Measurements from ENCODE around the gene HOXA6.

HOXA6 gene

DNA sequence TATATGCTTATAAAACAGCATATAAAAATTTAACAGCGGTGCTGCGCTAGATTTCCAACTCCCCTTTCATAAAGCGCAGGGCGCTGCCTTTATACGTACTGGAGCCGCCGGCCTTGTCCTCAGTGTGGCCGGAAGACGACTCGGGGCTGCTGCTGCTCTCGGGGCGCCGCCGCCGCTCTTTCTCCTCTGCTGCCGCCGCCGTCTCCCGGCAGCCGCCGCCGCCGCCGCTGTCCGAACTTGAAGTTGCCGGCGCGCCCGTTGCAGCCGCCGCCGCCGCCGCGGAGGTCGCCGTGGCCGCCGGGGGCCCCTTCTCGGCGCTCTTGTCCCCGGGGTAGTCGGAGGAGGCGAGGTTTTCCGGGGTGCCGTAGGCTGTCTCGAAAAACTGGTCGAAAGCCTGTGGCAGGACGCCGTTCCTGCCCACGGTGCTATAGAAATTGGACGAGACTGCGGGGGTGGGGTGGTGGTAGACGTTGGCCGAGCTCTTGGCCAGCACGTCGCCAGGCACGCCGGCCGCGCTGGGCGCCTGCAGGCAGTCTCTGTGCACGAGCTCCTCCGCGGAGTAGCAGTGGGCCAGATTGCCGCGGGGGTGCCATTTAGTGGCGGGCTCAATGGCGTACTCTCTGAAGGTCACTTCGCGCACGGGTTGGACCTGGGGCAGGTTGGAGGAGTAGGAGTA, 36.9 kb upstream of the HOXA6 start:
- DNase-seq (ENCODE audit: low read depth), result no peak

DNA sequence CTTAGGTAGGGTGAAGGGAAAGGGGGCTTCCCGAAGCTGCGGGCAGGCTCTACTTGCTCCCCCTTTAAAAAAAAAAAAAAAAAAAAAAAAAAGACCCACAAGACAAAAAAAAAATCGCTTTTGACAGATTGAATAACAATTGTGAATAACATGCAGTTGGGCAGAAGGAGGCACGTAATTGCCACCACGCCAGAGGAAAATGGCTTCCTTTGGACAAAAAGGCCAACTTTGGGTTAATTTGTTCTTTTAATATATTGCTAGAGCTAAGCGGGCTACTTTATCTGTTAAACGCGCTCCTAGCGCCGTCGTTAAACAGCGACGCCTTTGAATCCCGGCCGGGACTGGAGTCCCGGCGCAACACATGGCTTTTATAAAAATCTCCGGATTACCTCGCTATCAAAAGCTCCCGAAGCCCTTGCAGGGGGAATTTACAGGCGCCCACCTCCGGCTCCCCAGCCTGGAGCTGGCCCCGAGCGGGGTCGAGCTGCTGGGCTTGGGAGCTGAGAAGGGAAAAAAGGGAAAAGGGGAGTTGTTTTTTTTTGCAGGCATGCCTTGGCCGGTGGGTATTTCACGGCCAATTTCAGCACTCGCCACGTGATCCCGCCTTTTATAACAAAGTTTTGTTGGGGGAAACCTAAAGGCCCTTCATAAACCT, 36.2 kb upstream of the HOXA6 start:
- DNase-seq (ENCODE audit: low read depth), result no peak

DNA sequence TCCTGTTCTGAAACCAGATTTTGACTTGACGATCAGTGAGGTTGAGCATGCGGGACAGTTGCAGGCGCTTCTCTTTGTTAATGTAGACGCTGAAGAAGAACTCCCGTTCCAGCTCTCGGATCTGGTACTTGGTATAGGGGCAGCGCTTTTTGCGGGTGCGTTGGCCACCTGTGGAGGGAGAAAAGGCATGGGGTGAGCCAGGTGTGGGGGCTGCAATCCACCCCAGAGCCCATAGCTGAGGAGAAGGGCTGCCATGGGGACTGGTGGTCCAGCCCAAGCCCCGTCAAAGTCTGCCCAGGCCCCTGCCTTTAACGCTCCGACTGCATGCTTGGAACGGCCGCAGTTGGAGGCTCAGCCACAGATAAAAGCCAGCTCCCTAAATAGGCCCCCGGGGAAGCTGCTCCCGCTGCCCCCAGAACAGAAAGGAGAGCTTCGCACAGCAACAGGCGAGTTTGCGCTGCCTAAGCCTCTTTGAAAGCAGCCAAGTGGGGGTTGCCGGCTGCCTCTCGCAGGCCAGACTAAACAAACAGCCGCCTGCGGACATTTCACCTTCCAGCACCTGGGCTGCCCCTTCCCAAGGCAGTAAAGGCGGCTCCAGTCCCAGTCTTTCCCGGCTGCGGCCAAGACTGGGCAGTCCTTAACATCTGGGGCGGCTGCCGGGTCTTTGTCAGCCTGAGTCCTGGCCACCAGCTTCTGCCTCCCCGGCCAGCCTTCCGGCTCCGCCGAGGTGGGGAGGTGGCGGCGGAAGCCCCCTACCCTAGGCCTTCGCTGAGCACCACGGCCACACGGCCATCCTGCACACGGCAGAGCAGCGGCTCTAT, 35.5 kb upstream of the HOXA6 start:
- DNase-seq (ENCODE audit: low read depth), result no peak

DNA sequence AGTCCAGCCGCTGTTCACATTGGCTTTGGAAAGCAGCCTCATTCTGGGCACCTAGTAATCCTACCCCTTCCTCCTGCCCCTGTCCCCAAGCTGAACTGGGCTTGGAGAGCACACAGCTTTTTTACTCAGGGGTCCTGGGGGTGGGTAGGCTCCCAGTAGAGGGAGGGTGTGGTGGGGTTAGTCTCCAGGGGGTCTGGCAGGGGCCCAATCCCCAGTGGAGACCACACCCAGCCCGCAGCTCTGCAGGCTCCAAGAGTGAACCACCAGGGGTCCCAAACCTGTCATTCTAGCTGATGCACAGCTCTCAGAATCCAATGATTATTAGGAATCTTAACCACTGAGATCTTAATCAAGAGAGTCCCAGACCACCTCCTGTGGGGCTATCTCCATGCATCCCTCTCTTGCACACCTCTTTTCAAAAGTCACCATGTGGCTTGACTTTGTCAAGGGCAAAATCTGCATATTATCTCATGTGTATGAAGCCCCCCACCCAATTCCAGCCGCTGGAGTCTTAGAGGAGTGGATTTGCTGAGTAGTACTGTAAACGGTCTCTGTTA, 34.8 kb upstream of the HOXA6 start:
- DNase-seq (ENCODE audit: low read depth), result no peak

DNA sequence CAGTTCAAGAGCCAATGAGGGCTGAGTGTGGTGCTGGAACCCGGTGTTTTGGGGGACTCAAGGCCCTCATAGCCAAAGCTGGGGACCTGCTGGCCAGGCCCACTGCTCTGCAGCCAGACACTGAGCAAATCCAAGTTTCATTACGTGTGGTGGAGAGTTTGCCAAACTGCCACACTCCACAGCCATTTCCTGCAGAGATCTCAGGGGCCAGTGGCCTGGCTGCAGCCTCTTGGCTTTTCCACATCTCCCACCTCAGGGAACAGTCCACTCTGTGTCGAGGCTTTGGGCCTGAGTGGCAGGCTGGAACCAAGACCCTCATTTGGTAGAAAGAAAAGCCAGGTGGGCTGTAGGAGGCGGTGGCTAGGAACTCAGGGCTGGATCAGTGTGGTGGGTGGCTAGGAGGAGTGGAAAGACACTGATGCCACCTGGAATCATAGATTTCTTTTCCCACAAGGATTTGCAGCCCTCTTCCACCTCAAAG, 34.3 kb upstream of the HOXA6 start:
- no peak for DNase-seq (ENCODE audit: low read depth)

DNA sequence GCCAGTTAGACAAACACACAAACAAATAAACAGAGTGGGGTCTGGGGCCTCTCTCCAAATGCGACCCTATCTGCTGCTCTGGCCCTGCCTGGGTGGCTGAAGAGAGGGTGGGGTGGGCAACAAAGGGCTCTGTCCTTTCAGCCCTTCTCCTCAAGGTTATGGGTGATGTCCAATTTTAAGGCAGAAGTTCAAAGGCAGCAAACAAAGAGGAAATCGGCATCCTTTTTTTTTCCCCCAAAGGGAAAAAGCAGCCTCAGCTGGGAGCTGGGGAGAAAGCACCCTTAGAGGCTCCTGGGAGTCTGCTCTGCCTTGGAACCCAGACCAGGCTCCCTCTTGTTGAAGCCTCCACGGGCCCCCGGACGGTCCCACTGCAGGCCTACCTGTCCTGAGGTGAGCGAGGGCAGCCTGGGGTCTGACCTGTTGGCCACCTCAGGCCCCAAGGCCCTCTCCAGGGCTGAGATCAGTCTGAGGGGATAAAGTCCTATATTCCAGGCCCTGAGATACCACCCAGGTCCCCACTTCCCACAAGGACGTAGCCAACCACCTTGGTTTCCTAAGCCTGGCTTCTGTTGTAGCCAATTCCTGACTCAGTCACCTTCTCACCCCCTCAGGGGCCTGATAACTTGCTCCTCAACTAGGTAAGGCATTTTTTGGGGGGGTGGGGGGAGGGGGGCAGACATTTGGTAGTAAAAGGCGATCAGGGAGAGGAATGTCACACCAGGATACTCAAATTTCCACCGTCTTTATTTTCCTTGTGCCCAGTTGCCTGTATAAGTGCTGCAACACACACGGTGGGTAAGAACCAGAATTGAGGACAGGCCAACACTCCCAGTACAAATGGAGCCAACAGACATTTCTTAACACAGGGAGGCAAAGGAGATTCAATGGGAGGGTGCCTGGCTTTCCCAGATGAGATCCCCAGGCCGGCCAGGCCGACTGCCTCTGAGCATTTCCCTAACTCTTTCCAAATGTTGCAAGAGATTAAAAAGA, 33.2 kb upstream of the HOXA6 start:
- DNase-seq (ENCODE audit: low read depth), result no peak

DNA sequence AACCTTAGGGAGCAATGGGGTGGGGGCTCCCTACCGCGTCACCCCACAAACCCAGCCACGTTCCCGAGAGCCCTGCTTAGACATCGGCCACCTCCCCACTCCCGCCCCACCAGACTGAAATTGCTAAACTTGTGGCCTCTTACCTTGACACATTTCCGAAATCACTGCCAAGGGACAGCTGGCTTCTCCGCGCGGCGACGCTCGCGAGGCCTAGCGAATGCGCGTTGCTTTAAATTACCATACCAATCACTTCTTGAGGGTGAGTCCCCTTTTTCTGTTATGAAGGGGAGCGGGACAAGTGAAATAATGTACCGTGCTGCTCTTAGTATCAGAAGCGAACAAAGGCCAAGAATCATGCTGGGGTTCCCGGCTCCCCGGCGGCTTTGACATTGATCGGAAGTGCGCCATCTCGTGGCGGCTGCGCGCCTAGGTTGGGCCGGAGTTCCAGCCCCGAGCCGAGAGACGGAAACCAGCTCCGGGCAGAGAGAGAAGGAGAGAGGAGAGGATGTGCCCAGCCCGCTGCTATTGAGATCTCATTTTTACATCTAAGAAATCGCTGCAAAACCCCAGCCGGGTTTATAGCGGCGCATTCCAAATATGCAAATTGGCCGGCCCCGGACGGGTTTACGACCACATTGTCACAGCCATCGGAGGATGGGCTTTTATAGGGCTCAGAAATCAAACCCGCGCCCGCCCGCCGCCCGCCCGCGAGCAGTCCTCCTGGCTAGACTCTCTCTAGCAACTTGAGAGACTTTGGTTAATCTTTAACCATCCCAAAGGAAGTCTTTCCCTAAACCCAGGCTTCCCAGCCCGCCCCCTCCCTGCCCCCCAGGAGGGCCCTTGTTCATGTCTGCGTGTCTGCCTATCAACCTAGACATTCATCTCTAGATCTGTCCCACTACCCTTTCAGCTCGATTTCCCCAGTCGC, 32.2 kb upstream of the HOXA6 start:
- DNase-seq (ENCODE audit: low read depth), result no peak

DNA sequence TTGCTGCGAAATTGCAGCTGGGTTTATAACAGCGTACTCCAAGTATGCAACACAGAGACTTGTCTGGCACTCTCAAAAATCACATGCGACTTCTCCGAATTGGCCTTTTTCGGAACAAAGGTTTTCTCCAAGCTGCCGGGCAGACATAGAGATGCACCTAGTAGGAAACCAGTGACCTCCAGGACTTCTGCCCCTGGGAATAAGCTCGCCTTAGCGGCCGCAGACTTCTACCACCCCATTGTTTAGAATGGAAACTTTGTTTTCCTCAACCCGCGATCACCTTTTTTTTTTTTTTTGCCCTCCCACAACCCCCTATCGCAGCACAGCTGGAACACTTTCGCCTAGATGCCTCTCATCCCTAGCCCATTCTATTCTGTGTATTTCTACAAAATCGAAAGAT, 31.5 kb upstream of the HOXA6 start:
- DNase-seq (ENCODE audit: low read depth), result no peak

DNA sequence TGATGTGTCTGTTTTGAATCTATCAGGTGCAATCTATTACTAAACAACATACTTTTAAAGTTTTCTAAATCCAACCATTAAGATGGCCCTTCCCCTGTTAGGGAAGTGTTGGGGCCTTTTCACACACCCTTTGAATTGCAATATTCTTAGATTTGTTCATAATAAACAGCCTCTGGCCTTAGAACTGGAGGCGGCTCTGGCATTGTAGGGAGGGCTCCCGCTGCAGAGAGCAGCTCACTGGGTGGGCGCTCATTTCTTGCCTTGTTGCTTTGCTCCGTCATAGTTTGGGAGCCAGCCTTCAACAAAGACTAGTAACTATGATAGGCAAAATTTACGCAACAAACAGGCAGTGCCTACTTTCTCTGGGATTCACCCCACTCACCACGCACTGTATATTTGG, 30.8 kb upstream of the HOXA6 start:
- no peak for DNase-seq (ENCODE audit: low read depth)

DNA sequence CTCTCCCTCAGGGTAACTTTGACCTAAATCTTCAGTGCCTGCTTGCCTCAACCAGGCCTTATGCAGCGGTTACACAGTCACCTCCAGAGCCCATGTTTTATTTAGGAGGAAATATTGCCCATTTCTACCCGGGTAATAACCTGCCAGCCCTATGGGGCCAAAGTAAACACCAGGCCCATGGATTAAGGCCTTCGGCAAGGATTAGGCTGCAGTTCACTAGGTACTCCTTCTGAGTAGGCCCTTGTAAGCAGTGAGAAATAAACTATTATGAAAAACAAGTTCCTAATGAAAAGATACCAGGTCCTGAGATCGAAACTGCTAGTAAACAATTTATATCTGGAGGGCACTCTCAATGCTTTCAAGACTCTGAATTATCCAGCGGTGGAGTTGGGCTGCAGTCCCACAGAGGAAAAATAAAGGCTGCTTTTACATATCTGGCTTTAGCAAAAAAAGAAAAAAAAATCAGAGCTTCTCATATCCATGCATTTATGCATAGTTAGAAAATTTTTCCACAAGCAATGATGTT, 30.3 kb upstream of the HOXA6 start:
- no peak for DNase-seq (ENCODE audit: low read depth)

DNA sequence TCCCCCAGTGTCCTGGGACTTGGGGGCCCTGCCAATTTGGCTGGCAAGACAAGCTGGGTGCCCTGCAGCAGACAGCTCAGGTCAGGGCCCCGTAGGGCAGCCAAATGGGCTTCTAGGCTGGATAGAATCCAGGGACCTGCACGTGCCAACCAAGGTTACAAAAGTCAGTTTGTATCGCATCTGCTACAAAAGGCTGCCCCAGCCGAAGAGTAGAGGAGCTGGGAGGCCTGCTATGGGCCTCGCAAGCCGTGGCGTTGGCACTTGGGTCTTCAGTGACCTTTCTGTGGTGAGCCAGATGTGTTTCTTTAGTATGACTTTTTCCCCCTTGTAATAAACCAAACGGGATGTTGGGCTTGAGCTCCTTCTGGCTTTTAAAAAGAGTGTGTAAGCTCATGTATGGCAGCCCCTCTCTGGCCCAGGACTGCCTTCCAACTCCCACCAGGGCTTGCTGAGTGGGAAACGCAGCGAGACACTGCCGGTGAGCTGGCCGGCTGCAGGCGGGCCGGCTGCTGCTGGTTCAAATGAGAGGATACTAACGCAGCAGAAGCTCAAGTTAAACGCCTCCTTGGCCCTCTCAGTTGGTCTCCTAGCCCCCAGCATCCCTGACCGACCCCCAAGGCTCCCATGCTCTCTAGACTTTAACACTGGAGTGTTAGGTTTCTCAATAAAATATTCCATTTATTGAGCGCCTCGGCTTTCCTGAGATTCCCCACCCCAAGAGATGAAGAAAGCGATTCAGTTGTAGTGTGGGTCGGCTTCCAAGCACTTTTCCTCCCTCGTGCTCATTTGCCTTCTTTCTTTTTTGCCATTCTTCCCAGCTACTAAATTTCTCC, 29.6 kb upstream of the HOXA6 start:
- no peak for DNase-seq (ENCODE audit: low read depth)

DNA sequence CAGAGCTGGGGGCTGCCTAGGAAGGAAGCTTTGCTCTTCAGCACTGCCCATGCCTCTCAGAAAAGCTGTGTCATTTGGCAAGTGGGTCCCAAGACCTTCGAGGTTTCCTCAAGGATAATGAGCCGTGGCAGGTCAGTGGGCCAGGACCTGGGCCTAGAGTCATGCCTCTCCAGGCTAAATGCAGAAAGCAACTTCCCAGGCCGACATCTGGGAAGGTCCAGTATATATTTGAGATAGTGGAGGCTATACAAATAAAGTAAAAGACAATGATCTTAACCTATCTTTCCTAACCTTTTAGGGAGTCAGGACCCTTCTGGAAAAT, 28.9 kb upstream of the HOXA6 start:
- no peak for DNase-seq (ENCODE audit: low read depth)

DNA sequence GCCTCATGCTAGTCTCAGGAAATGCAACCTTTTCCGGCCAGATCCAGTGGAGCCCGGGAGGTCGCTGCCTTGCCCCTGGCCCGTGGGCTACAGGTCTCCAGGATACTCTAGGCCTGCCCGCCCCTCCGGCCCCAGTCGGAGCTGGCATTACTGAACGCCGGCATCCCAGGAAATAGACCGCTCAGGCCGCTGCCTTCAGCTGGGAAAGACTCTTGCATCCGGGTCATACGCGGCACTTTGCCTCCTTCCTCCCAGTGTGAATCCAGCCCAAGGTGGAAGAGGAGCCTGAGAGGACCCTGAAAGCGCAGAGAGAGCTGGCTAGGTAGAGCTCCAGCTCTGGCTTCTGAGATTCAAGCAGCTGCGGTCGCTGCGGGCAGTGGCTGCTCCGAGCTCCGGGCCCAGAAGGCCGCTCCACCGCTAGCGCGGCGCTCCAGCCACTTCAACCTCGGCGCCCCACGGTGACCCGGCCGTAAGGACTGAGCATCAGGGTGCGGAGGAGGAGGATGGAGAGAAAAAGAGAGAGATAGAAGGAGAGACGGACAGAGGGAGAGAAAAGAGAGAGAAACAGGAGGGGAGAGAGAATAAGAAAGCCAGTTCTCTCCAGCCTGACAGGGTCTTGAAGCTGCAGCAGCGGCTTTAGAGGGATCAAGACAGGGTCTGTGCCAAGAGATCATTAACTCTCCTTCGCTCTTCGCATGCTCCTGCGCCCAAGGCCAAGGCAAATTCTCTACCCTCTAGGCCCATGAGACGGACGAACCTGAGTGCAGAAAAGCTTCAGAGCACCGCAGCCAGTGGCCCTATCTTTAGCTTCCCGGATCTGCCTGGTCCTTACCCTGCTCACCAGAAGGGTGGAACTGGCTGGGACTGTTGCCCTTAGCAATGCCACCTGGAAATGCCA, 28.3 kb upstream of the HOXA6 start:
- no peak for DNase-seq (ENCODE audit: low read depth)

DNA sequence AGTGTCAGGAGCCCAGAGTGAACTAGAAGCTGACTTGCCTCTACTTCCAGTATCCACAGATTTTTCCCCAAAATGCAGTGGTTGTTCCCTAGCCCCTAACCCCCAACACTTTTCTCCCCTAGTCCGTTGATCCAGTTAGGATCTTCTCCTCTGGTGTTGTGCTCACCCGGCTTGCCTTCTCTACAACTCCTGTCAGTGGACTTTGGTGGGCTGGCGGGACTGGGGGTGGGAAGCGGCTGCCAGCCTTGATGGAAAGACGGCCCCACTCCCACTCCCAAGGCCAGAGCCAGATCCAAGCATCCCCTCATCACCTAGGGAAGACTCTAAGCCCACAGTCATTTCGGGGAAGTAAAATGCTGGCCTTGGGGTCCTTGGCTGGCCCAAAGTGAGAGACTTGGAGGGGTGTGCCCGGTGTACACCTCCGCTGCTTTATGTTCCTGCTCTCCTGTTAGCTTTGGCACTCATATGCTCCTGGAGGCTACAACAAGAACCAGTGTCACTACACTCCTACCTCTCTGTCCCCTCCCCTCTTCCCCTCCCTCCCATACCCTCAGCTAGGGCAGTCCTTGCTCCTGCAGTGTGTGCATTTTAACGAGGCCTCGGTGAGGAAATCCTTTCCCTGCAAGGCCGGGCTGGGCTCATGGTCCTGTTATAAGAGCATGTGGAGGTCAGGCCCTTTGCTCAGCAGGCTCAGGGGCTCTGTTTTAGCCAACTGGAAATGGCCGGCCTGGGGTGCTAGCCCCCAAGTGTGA, 27.5 kb upstream of the HOXA6 start:
- DNase-seq (ENCODE audit: low read depth), result no peak

DNA sequence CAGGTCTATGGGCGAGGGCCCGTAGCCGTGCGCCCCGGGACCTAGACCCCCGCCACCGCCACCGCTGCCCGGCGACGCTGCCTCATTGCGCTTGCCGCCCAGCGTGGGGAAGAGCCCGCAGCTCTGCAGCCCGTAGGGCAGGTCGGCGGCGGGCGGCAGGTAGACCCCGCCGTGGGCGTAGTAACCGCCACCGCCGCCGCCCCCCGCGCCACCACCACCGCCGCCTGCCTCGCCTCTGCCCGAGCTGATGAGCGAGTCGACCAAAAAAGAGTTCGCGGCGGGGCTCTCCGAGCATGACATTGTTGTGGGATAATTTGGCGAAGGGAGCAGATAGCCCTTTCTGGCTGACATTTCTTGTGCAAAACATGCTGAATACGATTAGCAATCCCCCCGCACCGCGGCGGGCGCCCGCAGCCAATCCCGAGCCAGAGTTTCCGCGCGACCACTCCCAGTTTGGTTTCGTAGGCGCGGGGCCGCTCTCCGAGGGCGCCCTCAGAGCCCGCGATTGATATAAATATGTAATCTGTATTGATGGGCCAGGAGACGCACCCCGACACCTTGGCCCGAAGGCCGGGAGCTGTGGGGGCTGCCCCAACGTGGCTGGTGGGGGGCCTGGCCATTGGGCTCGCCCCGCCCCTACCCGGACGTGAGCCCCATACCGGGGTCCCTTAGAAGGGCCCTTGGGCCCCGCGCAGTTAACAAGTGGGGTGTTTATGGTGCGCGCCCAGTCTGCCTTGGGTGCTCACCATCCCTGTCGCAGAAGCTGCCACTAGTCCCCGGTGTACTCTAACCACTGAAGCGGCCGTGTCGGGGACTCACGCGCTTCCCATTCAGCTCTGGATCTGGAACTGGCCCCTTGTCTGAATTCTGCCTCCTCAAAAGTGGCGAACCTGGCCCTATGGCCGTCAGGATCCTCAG, 26.6 kb upstream of the HOXA6 start, which contains the start of gene HOXA10:
HOXA10 (minus strand) TSS at position 365 of the 918 bp plus-strand sequence; CDS start at position 351, 14 bp downstream.
- DNase-seq (ENCODE audit: low read depth), result no peak

DNA sequence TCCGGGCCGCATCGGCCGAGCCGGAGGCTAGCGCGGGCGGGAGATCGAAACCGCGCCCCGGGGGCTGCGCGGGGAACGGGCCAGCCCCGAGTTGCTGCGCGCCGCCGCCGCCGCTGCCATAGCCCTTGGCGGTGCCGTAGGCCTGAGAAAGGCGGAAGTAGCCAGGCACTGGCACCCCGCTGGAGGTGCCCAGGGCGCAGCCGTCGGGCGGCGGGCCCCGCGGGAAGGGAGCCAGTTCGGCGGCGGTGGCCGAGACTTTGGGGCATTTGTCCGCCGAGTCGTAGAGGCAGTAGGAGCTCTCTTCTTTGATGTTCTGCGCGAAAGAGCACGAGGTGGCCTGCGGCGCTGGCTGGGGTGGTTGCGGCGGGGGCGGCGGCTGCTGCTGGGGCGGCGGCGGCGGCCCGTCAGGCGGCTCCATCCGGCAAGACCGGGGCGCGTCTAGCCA, 26.0 kb upstream of the HOXA6 start:
- no peak for DNase-seq (ENCODE audit: low read depth)

Data from CMK (cell line).